Lower leg skin (tissue), 3 donors: ENCODE data around the gene UBN1.

ENCODE experiments used
- POLR2A ChIP-seq, 2 donors: fragments of 450-650 bp; IDR thresholded peaks; one replicate each; pipeline ENCODE4 v1.6.1; 2016 to 2017; ENCODE audit warnings: antibody characterized with exemption in 2 of 2, mild to moderate bottlenecking in 1 of 2, moderate library complexity in 1 of 2
- TF ChIP-seq, protein P1 (sequence below), 3 donors: fragments of 450-650 bp; IDR thresholded peaks; one replicate each; pipeline ENCODE4 v1.5.1; 2016; ENCODE audit warnings: antibody characterized with exemption in 3 of 3, mild to moderate bottlenecking in 3 of 3, moderate library complexity in 2 of 3

DNA sequence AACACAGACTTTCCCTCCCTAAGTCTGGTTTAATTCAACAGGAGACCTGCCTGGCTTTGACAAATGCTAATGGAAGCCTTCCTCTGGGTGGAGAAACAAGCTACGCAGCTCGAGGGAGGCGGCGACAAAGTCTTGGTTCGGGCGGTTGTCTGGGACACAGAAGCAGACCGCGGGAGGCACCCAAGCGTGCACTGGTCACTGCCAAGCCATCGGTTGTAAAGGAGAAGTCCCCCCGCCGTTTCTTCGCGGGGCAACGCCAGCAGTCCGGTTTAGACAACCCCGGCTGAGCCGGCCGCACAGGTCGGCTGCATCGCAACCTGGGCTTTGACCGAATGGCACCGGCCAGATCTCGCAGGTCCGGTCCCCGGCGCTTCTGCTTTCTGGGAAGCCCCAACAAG is 779 bp upstream of the UBN1 start:
- TF ChIP-seq, protein P1, sequence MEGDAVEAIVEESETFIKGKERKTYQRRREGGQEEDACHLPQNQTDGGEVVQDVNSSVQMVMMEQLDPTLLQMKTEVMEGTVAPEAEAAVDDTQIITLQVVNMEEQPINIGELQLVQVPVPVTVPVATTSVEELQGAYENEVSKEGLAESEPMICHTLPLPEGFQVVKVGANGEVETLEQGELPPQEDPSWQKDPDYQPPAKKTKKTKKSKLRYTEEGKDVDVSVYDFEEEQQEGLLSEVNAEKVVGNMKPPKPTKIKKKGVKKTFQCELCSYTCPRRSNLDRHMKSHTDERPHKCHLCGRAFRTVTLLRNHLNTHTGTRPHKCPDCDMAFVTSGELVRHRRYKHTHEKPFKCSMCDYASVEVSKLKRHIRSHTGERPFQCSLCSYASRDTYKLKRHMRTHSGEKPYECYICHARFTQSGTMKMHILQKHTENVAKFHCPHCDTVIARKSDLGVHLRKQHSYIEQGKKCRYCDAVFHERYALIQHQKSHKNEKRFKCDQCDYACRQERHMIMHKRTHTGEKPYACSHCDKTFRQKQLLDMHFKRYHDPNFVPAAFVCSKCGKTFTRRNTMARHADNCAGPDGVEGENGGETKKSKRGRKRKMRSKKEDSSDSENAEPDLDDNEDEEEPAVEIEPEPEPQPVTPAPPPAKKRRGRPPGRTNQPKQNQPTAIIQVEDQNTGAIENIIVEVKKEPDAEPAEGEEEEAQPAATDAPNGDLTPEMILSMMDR (IDR thresholded peaks at IDR 0.05) = no peak
- no peak for TF ChIP-seq POLR2A (IDR thresholded peaks at IDR 0.05)
